NT2/D1 (cell line): ENCODE measurements around the gene MCRIP2.

Experiments
- SUZ12 ChIP-seq: IDR thresholded peaks from 2 replicates; pipeline ENCODE4 v1.6.1; 2011; ENCODE audit not compliant: insufficient read length, insufficient read depth; ENCODE audit errors: extremely low read depth
- YY1 ChIP-seq: IDR thresholded peaks from 2 replicates; pipeline ENCODE4 v1.6.1; 2011; ENCODE audit not compliant: insufficient read length, insufficient read depth
- ZNF274 ChIP-seq: IDR thresholded peaks from 2 replicates; pipeline ENCODE4 v1.6.1; 2011; ENCODE audit warnings: mild to moderate bottlenecking, low read depth, low read length

- TF ChIP-seq YY1 (no peak), SUZ12 (no peak), ZNF274 (no peak)
Observed at GRCh38 chr16:638836-639235, 2.8 kb upstream of the MCRIP2 start.
